ENCODE measurements around the gene ATR.
"Not testable (repeated sequence)": the region's sequence is repeated elsewhere in the genome, so short reads cannot be mapped to it uniquely, and the experiment has no call there.

GRCh38 chr3:142581070-142581469, 2.5 kb upstream of the ATR start:
- TF ChIP-seq, protein P1, sequence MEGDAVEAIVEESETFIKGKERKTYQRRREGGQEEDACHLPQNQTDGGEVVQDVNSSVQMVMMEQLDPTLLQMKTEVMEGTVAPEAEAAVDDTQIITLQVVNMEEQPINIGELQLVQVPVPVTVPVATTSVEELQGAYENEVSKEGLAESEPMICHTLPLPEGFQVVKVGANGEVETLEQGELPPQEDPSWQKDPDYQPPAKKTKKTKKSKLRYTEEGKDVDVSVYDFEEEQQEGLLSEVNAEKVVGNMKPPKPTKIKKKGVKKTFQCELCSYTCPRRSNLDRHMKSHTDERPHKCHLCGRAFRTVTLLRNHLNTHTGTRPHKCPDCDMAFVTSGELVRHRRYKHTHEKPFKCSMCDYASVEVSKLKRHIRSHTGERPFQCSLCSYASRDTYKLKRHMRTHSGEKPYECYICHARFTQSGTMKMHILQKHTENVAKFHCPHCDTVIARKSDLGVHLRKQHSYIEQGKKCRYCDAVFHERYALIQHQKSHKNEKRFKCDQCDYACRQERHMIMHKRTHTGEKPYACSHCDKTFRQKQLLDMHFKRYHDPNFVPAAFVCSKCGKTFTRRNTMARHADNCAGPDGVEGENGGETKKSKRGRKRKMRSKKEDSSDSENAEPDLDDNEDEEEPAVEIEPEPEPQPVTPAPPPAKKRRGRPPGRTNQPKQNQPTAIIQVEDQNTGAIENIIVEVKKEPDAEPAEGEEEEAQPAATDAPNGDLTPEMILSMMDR (conservative IDR thresholded peaks at IDR 0.05; ENCODE audit: low read depth, low read length), result not testable (repeated sequence)
- TF ChIP-seq EZH2 (IDR thresholded peaks at IDR 0.05; ENCODE audit: borderline replicate concordance, low read depth, low read length, poor library complexity, severe bottlenecking), result not testable (repeated sequence)
